ENCODE data around the gene NISCH. TPM values are rescaled to one million over a fixed set of nuclear protein-coding genes. Genes with fewer than 3 reads are reported as not detected.

NISCH gene
- total and polyA plus RNA-seq, 2 of the 8 experiments (the other 6 are each of a cell fraction or from before 2014, with no cell fraction given): 71.2 to 71.9 TPM

DNA sequence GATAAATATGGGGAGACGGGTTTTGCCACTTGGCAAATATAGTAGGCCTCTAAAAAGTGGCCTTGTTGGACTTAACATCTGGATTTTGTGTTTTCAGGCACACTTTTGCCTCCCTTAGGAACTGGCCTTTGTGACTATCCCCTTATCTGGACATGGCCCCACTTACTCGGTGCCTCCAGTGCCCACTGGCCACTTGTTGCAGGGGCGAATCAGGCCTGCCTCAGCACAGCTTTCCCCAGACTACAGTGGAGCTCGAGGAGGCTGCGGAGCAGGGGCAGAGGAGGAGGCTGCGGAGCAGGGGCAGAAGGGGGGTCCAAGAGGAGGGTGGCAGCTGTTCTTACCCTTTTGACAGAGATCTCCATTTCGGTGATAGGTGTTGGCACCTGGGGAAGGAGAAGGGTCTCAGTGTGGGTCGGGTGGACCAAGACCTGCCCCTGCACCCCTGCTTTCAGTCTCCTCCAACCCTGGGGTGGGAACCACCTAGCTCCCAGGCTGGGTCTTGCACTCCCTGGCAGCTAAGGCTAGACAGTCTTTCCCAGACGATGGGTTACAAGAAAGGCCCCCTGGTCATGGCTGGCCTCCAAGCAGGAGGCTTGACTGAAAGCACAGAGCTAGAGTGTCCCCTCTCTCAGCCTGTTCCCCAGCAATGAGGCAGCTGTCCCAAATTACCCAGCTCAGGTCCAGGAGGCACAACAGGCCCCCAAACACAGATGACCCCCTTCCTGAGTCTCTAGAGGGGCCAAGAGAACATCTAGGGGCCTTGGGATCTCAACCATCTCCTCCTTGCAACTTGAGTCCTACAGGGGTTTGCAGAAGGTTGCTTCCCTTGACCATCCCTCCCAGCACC, 16.6 kb upstream of the NISCH start:
- H3K79me1 ChIP-seq (ENCODE audit: low read depth, low read length): no peaks in the 10 kb centered on the region
- H2BK15ac ChIP-seq (ENCODE audit: low read length): no peak overlapping the region
- H2AFZ ChIP-seq (ENCODE audit: low read length): no peak overlapping the region
- H3K4me1 ChIP-seq (replicated peaks in 1 of 4; ENCODE audit: control insufficient read depth in 3 of 4, insufficient read depth in 4 of 4, low read length in 3 of 4): peaks cover 0 to 2% (median 0%) of the 10 kb centered on the region in 4 experiments; a peak in 1 of 7 replicates
- H2AK5ac ChIP-seq (ENCODE audit: low read depth, low read length): no peak overlapping the region
- H3K79me2 ChIP-seq (ENCODE audit: control insufficient read depth in 1 of 2, insufficient read depth in 2 of 2, low read length in 2 of 2): no peaks in the 10 kb centered on the region
- no peaks in the 10 kb centered on the region for H4K20me1 ChIP-seq (replicated peaks in 1 of 2; ENCODE audit: control insufficient read depth in 1 of 2, insufficient read depth in 2 of 2, low read length in 2 of 2)
- H3K27ac ChIP-seq (ENCODE audit: low read depth, low read length): no peak overlapping the region
- H2BK5ac ChIP-seq (ENCODE audit: low read depth, low read length): no peak overlapping the region
- no peaks in the 10 kb centered on the region for H3K36me3 ChIP-seq (ENCODE audit: control insufficient read depth in 2 of 4, insufficient read depth in 4 of 4, low read length in 3 of 4)
- no peak overlapping the region for H2BK20ac ChIP-seq (ENCODE audit: low read length)
- H3K4me2 ChIP-seq (ENCODE audit: insufficient read depth in 1 of 2, low read depth in 2 of 2, low read length in 2 of 2): no peak overlapping the region
- 89% methylated on average over 9 of the region's 9 CpGs; no CpG with 5 or more reads in 1 of the 2 experiments for WGBS, 2 experiments (ENCODE audit: extremely low coverage in 1 of 2, insufficient coverage in 1 of 2, insufficient read length in 1 of 2, insufficient replicate concordance in 2 of 2, low coverage in 1 of 2, low lambda C conversion rate in 2 of 2, missing lambda C conversion rate in 1 of 2)
- H3K18ac ChIP-seq (ENCODE audit: extremely low read depth, low read length): no peak overlapping the region
- H3K23ac ChIP-seq (ENCODE audit: insufficient read length): no peak overlapping the region
- no peak overlapping the region for H3K9ac ChIP-seq (replicated peaks in 1 of 4; ENCODE audit: extremely low read depth in 1 of 4, low read depth in 3 of 4, low read length in 3 of 4)
- FAIRE-seq: no peak
- H3K9me3 ChIP-seq (ENCODE audit: insufficient read depth in 2 of 2, low read depth in 1 of 2, low read length in 1 of 2): no peaks in the 10 kb centered on the region
- no peak overlapping the region for H2BK120ac ChIP-seq (replicated peaks; ENCODE audit: low read depth, low read length)
- no peaks in the 10 kb centered on the region for H3K23me2 ChIP-seq (ENCODE audit: low read depth, low read length)
- H3K4ac ChIP-seq (replicated peaks; ENCODE audit: insufficient read length, low read depth, low read length): no peak overlapping the region
- no peaks in the 10 kb centered on the region for H3K27me3 ChIP-seq (replicated peaks in 1 of 4; ENCODE audit: control insufficient read depth in 3 of 4, extremely low read depth in 1 of 4, insufficient read depth in 3 of 4, low read length in 3 of 4)
- no peak overlapping the region for H4K5ac ChIP-seq (ENCODE audit: insufficient read length, low read depth, low read length)
- H2BK12ac ChIP-seq (ENCODE audit: low read depth, low read length): no peak overlapping the region
- no peak overlapping the region for H3K14ac ChIP-seq (ENCODE audit: insufficient read length)
- H3K4me3 ChIP-seq (ENCODE audit: extremely low read depth in 1 of 4, insufficient read depth in 2 of 4, low read depth in 3 of 4, low read length in 4 of 4): no peak overlapping the region
- no peak overlapping the region for H4K91ac ChIP-seq (replicated peaks; ENCODE audit: insufficient read length, low read length)
- H3K56ac ChIP-seq (replicated peaks; ENCODE audit: insufficient read length, low read depth, low read length): no peak overlapping the region
- no peak overlapping the region for H4K8ac ChIP-seq (ENCODE audit: extremely low read depth, insufficient read depth, low read length)
- no peak for DNase-seq (ENCODE audit: low read depth in 1 of 2, low spot score in 2 of 2)
- ChIA-PET POLR2A (ENCODE audit: partially characterized antibody) (interaction anchor here (1.4 to 1.6 kb wide), 2 partner anchors 13 to 18 kb away, joined by 3 to 6 read pairs; no protein-coding TSS in a partner anchor), CTCF (ENCODE audit: partially characterized antibody) (interaction anchor here (0.9 to 4.1 kb wide), 6 partner anchors 11 to 100 kb away, joined by 3 to 20 read pairs (median 3); no protein-coding TSS in a partner anchor)
- TF ChIP-seq SP2 (IDR thresholded peaks at IDR 0.05; ENCODE audit: low read length): no peak
- TF ChIP-seq NRF1 (IDR thresholded peaks at IDR 0.05; ENCODE audit: low read depth, low read length): no peak
- no peak for TF ChIP-seq CHD1 (IDR thresholded peaks at IDR 0.05; ENCODE audit: low read depth, low read length)
- no peak for TF ChIP-seq TEAD4 (IDR thresholded peaks at IDR 0.05; ENCODE audit: low read depth, low read length)
- TF ChIP-seq MAFK (IDR thresholded peaks at IDR 0.05; ENCODE audit: low read depth, low read length): no peak
- no peak for TF ChIP-seq HDAC2 (IDR thresholded peaks at IDR 0.05; ENCODE audit: borderline replicate concordance in 1 of 2, low read depth in 2 of 2, low read length in 2 of 2)
- no peak for TF ChIP-seq ATF3 (IDR thresholded peaks at IDR 0.05; ENCODE audit: insufficient read depth, low read depth, low read length)
- TF ChIP-seq POLR2AphosphoS5 (IDR thresholded peaks at IDR 0.05; ENCODE audit: low read depth, low read length): no peak
- TF ChIP-seq SIRT6 (IDR thresholded peaks at IDR 0.05; ENCODE audit: low read length): no peak
- TF ChIP-seq TAF1 (IDR thresholded peaks at IDR 0.05; ENCODE audit: low read depth, low read length): no peak
- TF ChIP-seq TBP (IDR thresholded peaks at IDR 0.05; ENCODE audit: low read depth, low read length): no peak
- no peak for TF ChIP-seq JUN (IDR thresholded peaks at IDR 0.05; ENCODE audit: low read depth, low read length)
- TF ChIP-seq RBBP5 (IDR thresholded peaks at IDR 0.05; ENCODE audit: borderline replicate concordance, low read depth, low read length): no peak

Data from H1 (cell line).